ENCODE measurements around the gene BTRC.
"Not testable (repeated sequence)": the region's sequence is repeated elsewhere in the genome, so short reads cannot be mapped to it uniquely, and the experiment has no call there.

The BTRC gene

GRCh38 chr10:101569622-101570427, 215.9 kb downstream of the BTRC start:
- DNase-seq = peak; percentile 85

DNA sequence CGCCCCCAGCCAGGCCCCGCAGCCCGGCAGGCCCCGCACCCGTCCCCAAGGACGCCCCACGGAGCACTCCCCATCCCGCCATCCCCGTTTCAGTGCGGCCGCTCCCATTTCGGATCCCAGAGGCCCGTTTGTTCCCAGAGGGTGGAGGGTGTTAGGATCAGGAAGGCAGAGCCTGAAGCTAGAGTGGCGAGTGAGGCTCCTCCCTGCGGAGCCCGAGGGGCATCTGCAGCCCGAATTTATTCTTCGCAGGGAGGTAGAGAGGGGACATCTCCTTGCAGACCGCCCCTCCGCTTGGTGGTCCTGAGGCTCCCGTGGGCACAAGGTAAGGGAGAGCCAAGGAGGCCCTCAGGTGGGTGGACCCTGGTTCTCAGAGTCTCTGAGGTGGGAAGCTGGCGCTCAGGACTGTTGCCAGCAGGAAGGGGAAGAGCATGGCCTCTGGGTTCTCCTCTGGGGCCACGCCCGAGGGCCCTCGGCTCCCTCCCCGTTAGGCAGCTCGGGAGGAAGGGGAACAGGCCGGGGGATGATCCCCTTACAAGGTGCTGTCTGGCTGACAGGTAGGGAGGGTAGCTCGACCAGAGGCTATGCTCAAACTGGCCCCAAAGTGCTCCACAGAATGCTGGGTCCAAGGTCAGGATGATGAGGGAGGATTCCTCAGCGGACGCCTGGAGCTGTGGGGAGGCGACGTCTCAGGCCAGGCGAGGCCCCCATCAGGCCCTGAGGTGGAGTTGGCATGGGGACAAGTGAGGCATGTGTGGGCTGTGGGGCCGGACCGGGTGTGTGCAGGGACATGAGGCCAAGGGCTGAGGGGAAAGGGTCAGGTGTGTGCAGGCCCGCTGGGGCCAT, 216.7 kb downstream of the BTRC start:
- DNase-seq = no peak

DNA sequence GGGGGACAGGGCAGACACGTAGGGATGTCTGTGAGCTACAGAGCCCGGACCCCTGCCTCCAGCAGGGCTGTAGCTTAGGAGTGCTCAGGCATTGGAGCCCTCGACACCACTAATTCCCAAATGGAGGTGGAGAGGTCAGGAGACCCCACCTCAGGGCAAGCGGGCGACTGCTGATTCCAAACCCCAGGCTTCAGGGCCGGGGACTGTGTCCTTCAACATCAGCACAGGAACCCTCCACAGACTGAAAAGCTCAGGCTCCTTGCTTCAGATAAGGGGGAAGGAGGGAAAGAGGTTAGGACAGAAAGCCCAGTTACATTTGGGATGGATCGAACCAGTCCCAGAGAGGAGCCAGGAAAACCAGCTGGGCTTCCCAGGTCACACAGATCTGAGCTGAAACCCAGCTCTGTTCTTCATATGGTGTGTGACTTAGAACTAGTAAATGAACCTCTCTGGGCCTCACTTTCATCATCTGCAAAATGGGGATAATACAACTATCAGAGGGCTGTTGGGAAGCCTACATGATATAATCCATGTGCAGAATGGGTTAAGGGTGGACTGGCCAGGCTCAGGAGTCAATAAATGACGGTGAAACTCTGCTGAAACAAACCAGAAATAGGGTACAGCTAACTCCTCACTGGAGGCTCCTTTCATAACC, 217.4 kb downstream of the BTRC start:
- no peak for DNase-seq

GRCh38 chr10:101572126-101572525, 218.2 kb downstream of the BTRC start:
- DNase-seq = no peak

- no peak for DNase-seq
Observed at GRCh38 chr10:101572785-101573184, 218.8 kb downstream of the BTRC start.

GRCh38 chr10:101573885-101574753, 220.2 kb downstream of the BTRC start:
- DNase-seq = no peak

GRCh38 chr10:101575091-101575490, 221.1 kb downstream of the BTRC start:
- DNase-seq = no peak

DNA sequence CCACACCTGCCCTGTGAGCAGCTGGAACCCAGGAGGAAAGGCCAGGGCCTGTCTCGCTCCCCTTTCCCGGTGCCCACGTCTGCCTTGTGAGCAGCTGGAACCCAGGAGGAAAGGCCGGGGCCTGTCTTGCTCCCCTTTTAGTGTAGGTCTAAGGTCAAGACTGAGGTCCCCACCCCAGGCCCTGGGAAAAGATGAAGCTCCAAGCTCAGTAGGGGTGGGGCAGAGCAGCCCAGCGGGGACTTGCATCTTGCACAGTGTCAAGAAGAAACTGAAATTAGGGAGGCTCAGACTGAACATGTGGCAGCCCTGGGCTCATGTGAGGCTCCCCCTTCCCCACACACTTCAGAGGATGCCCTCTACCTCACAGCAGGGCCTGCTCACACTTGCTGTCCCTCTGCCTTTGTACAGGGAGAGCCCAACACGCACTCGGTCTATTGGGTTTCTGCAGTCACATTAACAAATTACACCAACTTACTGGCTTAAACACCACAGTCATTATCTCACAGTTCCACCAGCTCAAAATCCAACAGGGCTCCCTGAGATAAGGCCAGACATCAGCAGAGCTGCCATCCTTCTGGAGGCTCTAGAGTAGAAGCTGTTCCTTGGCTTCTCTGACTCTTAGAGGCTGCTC, 221.7 kb downstream of the BTRC start:
- no peak for DNase-seq

DNA sequence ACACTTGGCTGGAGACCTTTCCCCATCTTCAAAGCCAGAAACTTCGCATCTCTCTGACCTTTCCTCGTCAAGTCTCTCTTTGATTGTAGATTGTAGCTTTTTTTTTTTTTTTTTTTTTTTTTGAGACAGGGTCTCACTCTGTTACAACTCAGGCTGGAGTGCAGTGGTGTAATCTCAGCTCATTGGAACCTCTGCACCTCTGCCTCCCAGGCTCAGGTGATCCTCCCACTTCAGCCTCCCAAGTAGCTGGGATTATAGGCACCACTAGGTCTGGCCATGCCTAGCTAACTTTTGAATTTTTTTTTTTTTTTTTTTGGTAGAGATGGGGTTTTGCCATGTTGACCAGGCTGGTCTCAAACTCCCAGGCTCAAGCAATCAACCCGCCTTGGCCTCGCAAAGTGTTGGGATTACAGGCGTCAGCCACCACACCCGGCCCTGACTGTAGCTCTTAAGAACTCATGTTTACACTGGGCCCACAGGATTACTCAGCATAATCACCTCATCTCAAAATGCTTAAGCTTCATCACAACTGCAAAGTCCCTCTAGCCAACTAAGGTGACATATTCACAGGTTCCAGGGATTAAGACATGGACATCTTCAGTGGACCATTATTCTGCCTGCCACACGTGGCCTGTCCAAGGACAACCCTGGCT, 222.4 kb downstream of the BTRC start:
- DNase-seq = no peak

GRCh38 chr10:101577121-101577871, 223.3 kb downstream of the BTRC start:
- DNase-seq = no peak

DNA sequence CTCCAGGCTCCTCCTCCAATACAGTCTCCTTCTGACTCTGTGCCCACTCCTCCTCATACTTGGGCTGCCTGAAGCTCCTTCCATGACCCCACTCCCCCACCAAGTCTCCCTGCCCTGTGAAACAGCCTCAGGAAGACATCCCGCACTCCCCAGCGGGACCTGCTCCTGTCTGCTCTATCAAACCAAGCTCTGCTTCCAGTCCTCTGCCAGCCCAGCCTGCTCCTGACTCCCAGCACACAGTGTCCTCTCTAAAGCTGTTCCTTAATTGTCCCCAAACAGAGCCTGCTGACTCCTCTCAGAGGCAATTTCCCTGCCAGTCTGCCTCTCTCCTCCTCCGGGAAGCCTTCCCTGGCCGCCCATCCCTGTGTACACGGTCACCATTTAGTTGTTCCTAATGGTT, 224.2 kb downstream of the BTRC start:
- DNase-seq = no peak

GRCh38 chr10:101578803-101579515, 225.0 kb downstream of the BTRC start:
- DNase-seq = no peak

GRCh38 chr10:101579516-101579870, 225.5 kb downstream of the BTRC start:
- DNase-seq = no peak

- DNase-seq = no peak
Observed at GRCh38 chr10:101580486-101581399, 226.8 kb downstream of the BTRC start.

DNA sequence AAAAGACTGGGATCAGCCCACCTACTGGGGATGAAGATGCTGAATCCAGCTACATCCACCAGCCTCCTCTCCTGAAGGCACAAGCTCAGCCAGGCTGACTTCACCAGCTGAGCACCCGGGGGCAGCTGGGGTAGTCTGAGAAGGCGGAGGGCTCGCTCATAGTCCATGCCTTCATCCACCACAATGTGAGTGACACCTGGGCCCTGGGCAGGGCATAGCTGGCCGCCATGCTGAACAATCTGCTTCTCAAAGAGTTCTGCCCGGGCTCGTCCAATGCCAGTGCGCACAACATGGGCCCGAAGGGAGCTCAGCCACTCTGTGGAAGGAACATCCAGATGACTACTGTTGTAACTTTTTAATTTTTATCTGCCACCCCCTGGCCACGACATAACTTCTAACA, 231.9 kb downstream of the BTRC start:
- DNase-seq = no peak

GRCh38 chr10:101587725-101588653, 234.0 kb downstream of the BTRC start, which contains the start of the genes DPCD and POLL:
TSS of gene DPCD (plus strand) at chr10:101588321. CDS start at chr10:101588337, 16 bp downstream.
TSS of gene POLL (minus strand) at chr10:101588257. CDS start at chr10:101587360, 897 bp downstream.
- peak; percentile 98 for DNase-seq

DNA sequence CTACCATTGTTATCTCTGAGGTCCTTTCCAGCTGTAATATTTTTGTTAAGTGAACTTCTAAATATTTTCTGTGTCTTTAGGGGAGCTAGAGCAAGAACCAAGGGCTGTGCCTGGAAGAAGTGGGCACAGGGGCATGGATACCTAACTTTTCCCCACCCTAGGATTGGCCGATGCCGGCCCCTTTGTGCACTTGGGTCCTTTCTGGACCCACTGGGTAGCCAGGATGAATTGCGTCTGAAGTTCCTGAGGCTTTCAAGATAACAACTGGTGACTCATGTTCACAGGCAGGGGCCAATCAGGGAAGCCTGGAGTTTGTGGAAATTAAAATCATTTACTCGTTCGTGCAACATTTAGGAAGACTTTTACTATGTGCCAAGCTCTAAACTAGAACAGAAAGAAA, 234.9 kb downstream of the BTRC start:
- no peak for DNase-seq

- not testable (repeated sequence) for DNase-seq
Observed at GRCh38 chr10:101593331-101593730, 239.4 kb downstream of the BTRC start.
